K562 (cell line): Measurements from ENCODE around the gene LTBP1. TPM values are rescaled to one million over a fixed set of nuclear protein-coding genes. Genes with fewer than 3 reads are reported as not detected.

ENCODE experiments used
- HES1 ChIP-seq: fragments of 450-650 bp; IDR thresholded peaks from 2 replicates; pipeline ENCODE4 v1.6.1; 2016; ENCODE audit warnings: low read depth, mild to moderate bottlenecking, moderate library complexity
- HMG20A ChIP-seq: fragments of 450-650 bp; formaldehyde crosslinking; conservative IDR thresholded peaks from 2 replicates; pipeline ENCODE4 v1.4.0; 2020; ENCODE audit warnings: mild to moderate bottlenecking, mixed read lengths
- JUNB ChIP-seq: fragments of 450-650 bp; formaldehyde crosslinking; conservative IDR thresholded peaks from 2 replicates; pipeline ENCODE4 v1.4.0; 2020; ENCODE audit warnings: mild to moderate bottlenecking
- MAFF ChIP-seq: IDR thresholded peaks from 2 replicates; pipeline ENCODE4 v1.6.1; 2012; ENCODE audit warnings: low read length, improper control_type of control experiment
- MAFK ChIP-seq: IDR thresholded peaks from 2 replicates; pipeline ENCODE4 v1.6.1; 2011; ENCODE audit warnings: low read length, improper control_type of control experiment
- PCBP1 ChIP-seq: fragments of 200-400 bp; formaldehyde crosslinking; IDR thresholded peaks from 2 replicates; pipeline ENCODE4 v1.6.1; 2018; ENCODE audit warnings: mild to moderate bottlenecking, low read depth, low read length; ENCODE audit not compliant: poor library complexity, severe bottlenecking
- POLR2G ChIP-seq: fragments of 200-400 bp; formaldehyde crosslinking; IDR thresholded peaks from 2 replicates; pipeline ENCODE4 v1.6.1; 2017; ENCODE audit warnings: low read depth, mild to moderate bottlenecking, antibody characterized with exemption, low read length, moderate library complexity
- SMAD1 ChIP-seq: fragments of 150-350 bp; IDR thresholded peaks from 2 replicates; pipeline ENCODE4 v1.6.1; 2014; ENCODE audit warnings: low read length, low read depth; ENCODE audit not compliant: partially characterized antibody
- ZNF407 ChIP-seq: fragments of 450-650 bp; IDR thresholded peaks from 2 replicates; pipeline ENCODE4 v1.6.1; 2016; ENCODE audit warnings: low read depth
- ZNF551 ChIP-seq: fragments of 250-450 bp; sonication (Bioruptor Pico); IDR thresholded peaks from 2 replicates; pipeline ENCODE4 v1.5.0; 2021; ENCODE audit warnings: mild to moderate bottlenecking, moderate library complexity
- ZNF589 ChIP-seq: fragments of 200-800 bp; sonication (Bioruptor generic); IDR thresholded peaks from 2 replicates; pipeline ENCODE4 v1.6.1; 2016; ENCODE audit warnings: low read depth, missing genetic modification characterization, missing compliant biosample characterization
- ZNF76 ChIP-seq: fragments of 250-450 bp; sonication (Bioruptor Pico); IDR thresholded peaks from 2 replicates; pipeline ENCODE4 v1.4.0; 2020; ENCODE audit warnings: mild to moderate bottlenecking, moderate library complexity, borderline replicate concordance
- polyA plus RNA-seq, 8 experiments: library from polyadenylated mRNA; depleted of rRNA in 4 of 8; stranded (reverse) in 5 of 8; unstranded in 3 of 8; fragments of >200 nt; fragmentation: Nextera tagmentation in 2 of 8; fragmentation: Illumina TruSeq in 1 of 8; extraction: Ambion mirVana in 2 of 8; extraction: Trizol in 1 of 8; gene quantifications; 2 replicates each; pipeline versions ENCODE4 v1.2.1 to v1.2.3, GENCODE V29; 2011 to 2014; ENCODE audit warnings: inconsistent platforms in 1 of 8, missing spikeins in 1 of 8
- total RNA-seq, 7 experiments: library from RNA; depleted of rRNA in 6 of 7; stranded (reverse); fragments of >200 nt in 6 of 7; fragmentation: Illumina TruSeq in 2 of 7; extraction: Trizol in 2 of 7; gene quantifications; 2 replicates each; pipeline versions ENCODE4 v1.2.1 to v1.2.3, GENCODE V29; 2011 to 2021; ENCODE audit warnings: low replicate concordance in 1 of 7

Gene LTBP1
- total and polyA plus RNA-seq, 9 of the 15 experiments (the other 6 are each of a cell fraction or from before 2014, with no cell fraction given): 3.6 to 16.4 (median 8.5) TPM

GRCh38 chr2:33333433-33333832, 386.7 kb downstream of the LTBP1 start (continued):
- TF ChIP-seq ZNF407 (no peak), JUNB (no peak), POLR2G (no peak), MAFF (peak; percentile 76), MAFK (peak; percentile 78), ZNF589 (CRISPR knock-in tag) (no peak), SMAD1 (no peak), ZNF76 (CRISPR knock-in tag) (no peak), HES1 (no peak), HMG20A (CRISPR knock-in tag) (no peak), ZNF551 (no peak), PCBP1 (no peak)
